ENCODE data around the gene NBPF1.
"Not testable (repeated sequence)": the region's sequence is repeated elsewhere in the genome, so short reads cannot be mapped to it uniquely, and the experiment has no call there.

Gene NBPF1

GRCh38 chr1:16512624-16513411, 100.5 kb downstream of the NBPF1 start:
- not testable (repeated sequence) for DNase-seq (ENCODE audit: low spot score)

All from hematopoietic multipotent progenitor cell treated with erythropoietin and hydrocortisone succinate and interleukin-3 and kit ligand, for 17 days (in vitro differentiated cells).